ENCODE results near the gene RPA3.

DNA sequence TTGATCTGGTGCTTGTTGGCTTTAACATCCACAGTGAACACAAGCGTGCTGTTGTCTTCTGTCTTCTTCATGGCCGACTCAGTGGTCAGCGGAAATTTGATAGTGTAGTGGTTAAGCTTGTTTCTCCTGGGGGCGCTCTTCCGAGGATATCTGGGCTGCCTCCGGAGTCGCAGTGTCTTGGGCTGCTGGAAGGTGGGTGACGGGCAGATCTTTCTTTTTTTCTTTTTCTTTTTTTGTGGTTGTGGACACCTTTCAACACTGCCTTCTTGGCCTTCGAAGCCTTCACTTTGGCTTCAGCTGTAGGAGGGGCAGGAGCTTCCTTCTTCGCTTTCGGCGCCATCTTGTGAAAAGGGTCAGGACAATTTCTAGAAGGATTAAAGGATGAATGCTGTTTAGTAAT is 23.8 kb upstream of the RPA3 start:
- TF ChIP-seq POLR2A (IDR thresholded peaks at IDR 0.05), result no peak
- TF ChIP-seq, protein P1, sequence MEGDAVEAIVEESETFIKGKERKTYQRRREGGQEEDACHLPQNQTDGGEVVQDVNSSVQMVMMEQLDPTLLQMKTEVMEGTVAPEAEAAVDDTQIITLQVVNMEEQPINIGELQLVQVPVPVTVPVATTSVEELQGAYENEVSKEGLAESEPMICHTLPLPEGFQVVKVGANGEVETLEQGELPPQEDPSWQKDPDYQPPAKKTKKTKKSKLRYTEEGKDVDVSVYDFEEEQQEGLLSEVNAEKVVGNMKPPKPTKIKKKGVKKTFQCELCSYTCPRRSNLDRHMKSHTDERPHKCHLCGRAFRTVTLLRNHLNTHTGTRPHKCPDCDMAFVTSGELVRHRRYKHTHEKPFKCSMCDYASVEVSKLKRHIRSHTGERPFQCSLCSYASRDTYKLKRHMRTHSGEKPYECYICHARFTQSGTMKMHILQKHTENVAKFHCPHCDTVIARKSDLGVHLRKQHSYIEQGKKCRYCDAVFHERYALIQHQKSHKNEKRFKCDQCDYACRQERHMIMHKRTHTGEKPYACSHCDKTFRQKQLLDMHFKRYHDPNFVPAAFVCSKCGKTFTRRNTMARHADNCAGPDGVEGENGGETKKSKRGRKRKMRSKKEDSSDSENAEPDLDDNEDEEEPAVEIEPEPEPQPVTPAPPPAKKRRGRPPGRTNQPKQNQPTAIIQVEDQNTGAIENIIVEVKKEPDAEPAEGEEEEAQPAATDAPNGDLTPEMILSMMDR (IDR thresholded peaks at IDR 0.05), result no peak
